ENCODE measurements around the gene ARMH2. TPM values are rescaled to one million over a fixed set of nuclear protein-coding genes. Genes with fewer than 3 reads are reported as not detected.

The ARMH2 gene
- total RNA-seq, 2 donors from 2014 or later: not detected

- DNase-seq (ENCODE audit: low spot score): no peak
- Histone ChIP-seq H3K9me3 (no peaks in the 10 kb centered on the region), H3K36me3 (no peaks in the 10 kb centered on the region), H3K27me3 (no peaks in the 10 kb centered on the region), H3K4me3 (no peak overlapping the region), H3K27ac (no peak overlapping the region), H3K4me1 (no peaks in the 10 kb centered on the region)
- TF ChIP-seq CTCF (IDR thresholded peaks at IDR 0.05): no peak
Observed at GRCh38 chr6:24824142-24824938, 25.6 kb upstream of the ARMH2 start.

- Histone ChIP-seq H3K27me3 (no peaks in the 10 kb centered on the region), H3K27ac (no peak overlapping the region), H3K4me1 (no peaks in the 10 kb centered on the region), H3K4me3 (no peak overlapping the region), H3K36me3 (no peaks in the 10 kb centered on the region), H3K9me3 (no peaks in the 10 kb centered on the region)
- no peak for TF ChIP-seq CTCF (IDR thresholded peaks at IDR 0.05)
- DNase-seq (ENCODE audit: low spot score): no peak
Observed at GRCh38 chr6:24823185-24823584, 24.5 kb upstream of the ARMH2 start.

- no peak for TF ChIP-seq CTCF (IDR thresholded peaks at IDR 0.05)
- DNase-seq (ENCODE audit: low spot score): no peak
- no peak overlapping the region for H3K27ac ChIP-seq
- no peaks in the 10 kb centered on the region for H3K27me3 ChIP-seq
- H3K36me3 ChIP-seq: no peaks in the 10 kb centered on the region
- no peaks in the 10 kb centered on the region for H3K4me1 ChIP-seq
- no peaks in the 10 kb centered on the region for H3K9me3 ChIP-seq
- H3K4me3 ChIP-seq: no peak overlapping the region
Observed at GRCh38 chr6:24822696-24823095, 24.0 kb upstream of the ARMH2 start.

GRCh38 chr6:24821860-24822444, 23.2 kb upstream of the ARMH2 start:
- H3K9me3 ChIP-seq: no peaks in the 10 kb centered on the region
- H3K4me3 ChIP-seq: no peak overlapping the region
- no peak for DNase-seq (ENCODE audit: low spot score)
- no peaks in the 10 kb centered on the region for H3K4me1 ChIP-seq
- TF ChIP-seq CTCF (IDR thresholded peaks at IDR 0.05): no peak
- H3K27me3 ChIP-seq: no peaks in the 10 kb centered on the region
- H3K36me3 ChIP-seq: no peaks in the 10 kb centered on the region
- no peak overlapping the region for H3K27ac ChIP-seq

- H3K36me3 ChIP-seq: no peaks in the 10 kb centered on the region
- H3K27ac ChIP-seq: no peak overlapping the region
- H3K4me1 ChIP-seq: no peaks in the 10 kb centered on the region
- H3K4me3 ChIP-seq: no peak overlapping the region
- DNase-seq (ENCODE audit: low spot score): no peak
- no peak for TF ChIP-seq CTCF (IDR thresholded peaks at IDR 0.05)
- no peaks in the 10 kb centered on the region for H3K9me3 ChIP-seq
- H3K27me3 ChIP-seq: no peaks in the 10 kb centered on the region
Observed at GRCh38 chr6:24818346-24818745, 19.6 kb upstream of the ARMH2 start.
